ENCODE data around the gene ASPSCR1.

ASPSCR1 gene

DNA sequence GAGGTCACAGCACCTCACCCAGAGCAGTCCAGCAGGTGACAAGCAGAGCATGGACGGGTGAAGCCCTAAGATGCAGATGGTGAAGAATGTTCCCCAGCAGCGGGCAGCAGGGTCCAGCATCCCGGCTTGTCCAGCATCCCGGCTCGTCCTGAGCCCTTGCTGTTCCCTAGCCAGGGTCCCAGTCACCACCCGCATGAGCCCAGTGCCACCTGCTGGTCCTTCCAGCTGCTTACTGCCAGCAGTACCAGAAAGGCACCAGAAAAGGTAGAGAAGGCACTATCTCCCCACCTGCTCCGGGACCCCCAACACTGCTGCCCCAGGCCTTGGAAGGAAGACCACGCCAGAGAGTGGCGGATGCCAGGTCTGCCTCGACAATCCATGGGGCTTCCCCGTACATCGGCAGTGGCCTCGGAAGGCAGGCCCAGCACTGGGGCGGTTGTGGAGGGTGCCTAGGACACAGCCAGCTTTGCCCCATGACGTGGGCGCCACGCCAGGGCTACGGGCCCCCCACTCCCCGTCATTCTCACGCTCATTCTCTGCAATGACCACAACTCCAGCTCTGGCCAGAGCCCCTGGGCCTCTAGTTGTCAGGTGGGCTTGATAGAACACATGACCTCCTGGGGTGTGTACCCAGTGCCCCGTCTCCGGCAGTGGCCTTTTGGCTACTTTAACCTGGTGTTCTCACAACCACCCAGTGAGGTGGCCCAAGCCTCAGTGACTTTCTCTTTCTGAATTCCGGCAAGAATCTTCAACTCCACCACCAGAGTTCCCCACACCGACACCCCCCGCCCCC is 43.9 kb downstream of the ASPSCR1 start:
- in situ Hi-C loops (cut with MboI; ENCODE audit: low sequenced_read_pairs) = no loop called here

DNA sequence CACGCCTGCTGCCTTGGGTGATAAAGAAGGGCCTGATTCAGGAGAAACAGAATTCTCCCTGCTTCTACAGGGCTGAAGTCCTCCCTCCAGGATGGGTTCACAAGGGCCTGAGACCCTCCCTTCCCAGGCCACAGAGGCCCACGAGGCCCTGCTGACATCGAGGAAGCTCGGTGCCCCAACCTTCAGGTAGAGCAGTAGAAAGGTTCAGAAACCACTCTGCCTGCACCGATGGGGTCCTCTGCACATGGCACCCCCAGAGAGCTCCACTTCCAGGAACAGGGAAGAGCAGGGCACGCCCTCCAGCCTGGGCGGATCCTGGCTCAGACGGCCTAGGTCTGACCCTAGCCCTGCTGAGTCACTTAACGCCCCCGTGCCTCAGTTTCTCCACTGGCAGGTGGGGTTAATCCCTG is 44.5 kb downstream of the ASPSCR1 start:
- in situ Hi-C loops (cut with MboI; ENCODE audit: low sequenced_read_pairs) = no loop called here

DNA sequence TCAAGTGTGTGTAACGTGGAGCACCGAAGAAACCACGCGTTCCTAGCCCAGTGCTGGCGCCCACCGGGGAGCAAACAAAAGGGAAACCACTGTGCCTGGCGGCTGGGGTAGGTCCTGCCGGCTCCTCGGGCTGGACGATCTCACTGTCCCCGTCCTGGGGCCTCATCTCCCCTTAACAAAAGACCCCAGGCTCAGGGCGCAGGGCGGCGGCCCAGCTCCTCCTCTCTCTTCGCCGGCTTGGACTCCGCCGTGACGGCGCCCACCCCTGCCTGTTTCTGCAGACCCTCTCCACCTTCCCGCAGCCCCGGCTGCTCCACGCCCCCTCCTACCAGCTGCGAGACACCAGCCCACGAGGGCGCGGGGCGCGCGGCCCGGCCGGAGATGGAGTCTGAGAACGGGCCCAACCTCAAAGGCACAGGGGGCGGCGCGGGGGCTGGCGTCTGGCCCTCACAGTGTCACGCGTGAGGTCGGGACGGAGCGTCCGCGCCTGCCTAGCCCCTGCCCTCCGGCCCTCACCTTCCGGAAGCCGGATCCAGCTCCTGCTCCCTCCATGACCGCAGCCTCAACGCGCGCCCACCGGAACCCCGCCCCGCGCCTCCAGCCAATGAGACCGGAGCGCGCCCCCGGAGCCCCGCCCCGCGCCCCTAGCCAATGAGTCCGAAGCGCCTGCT is 45.0 kb downstream of the ASPSCR1 start, which contains the start of gene CENPX:
TSS of gene CENPX (minus strand) at position 569 of the 671 bp plus-strand sequence. CDS start at position 552, 17 bp downstream.
- in situ Hi-C loops (cut with MboI; ENCODE audit: low sequenced_read_pairs) = no loop called here

DNA sequence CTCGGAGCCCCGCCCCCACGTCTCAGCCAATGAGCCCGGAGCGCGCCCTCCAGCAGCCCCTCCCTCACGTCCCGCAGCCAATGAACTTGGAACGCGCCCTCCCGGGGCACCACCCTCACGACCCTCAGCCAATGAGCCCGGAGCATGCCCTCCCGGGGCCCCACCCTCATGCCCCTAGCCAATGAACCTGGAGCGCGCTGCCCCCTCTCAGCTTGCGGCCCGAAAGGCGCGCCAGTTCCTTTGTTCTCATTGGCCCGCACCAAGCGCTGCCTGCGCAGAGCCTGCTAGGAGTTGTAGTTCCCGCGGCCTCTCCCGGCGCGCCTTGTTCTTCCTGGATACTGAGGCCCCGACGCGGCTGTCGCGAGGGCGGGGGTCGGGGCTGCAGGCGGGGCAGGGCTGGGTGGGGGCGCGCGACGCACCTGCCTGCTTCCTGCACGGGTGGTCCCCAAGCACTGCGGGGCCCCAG is 45.6 kb downstream of the ASPSCR1 start, which contains the start of gene LRRC45:
TSS of gene LRRC45 (plus strand) at position 325 of the 466 bp plus-strand sequence. CDS start 339 bp downstream, outside the sequence.
- in situ Hi-C loops (cut with MboI; ENCODE audit: low sequenced_read_pairs) = no loop called here

DNA sequence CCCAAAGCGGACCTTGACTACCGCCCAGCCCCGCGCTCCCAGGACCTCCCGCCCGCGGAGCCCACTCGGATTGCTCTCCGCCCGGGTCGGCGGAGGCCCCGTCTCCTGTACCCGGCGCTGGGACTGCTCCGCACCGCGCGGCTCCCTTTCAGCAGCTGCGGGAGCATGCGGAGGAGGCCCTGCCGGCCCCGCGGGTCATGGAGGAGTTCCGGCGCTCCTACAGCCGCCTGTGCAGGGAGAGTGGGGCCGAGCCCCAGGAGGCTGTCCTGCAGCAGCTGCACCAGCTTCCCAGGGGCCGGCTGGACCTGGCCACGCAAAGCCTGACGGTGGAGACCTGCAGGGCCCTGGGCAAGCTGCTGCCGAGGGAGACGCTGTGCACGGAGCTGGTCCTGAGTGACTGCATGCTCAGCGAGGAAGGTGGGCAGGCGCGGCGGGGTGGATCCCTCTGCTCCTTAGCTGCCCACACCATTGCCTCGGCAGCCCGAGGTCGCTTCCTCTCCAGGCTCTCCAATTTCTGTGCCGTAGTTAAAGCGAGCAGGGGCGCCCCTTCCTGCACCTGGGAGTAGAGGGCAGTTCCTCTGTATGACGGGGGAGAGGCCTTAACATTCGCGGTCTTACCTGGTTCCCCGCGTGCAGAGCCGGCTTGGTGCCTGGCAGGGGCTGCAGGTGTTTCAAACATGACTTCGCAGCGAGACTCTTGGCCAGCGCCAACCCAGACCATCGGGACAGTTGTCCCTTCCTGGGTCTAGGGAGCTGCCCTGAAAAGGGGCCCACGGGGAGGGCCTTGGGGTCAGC is 46.2 kb downstream of the ASPSCR1 start:
- in situ Hi-C loops (cut with MboI; ENCODE audit: low sequenced_read_pairs) = no loop called here

DNA sequence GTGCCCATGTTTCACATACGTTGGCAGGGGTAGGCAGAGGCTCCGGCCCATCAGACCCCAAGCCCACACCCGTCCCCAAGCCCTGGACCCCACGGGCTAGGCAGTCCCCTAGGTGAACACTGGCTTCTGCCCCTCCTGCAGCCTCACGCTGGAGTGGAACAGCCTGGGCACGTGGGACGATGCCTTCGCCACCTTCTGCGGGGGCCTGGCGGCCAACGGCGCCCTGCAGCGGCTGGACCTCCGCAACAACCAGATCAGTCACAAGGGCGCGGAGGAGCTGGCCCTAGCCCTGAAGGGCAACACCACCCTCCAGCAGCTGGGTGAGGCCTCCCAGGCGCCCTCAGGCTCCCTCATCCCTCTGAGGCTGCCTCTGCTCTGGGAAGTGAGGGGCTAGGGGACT is 47.4 kb downstream of the ASPSCR1 start:
- in situ Hi-C loops (cut with MboI; ENCODE audit: low sequenced_read_pairs) = loop anchor here (25.0 kb wide), 1 partner anchor 137 kb away; no protein-coding TSS in a partner anchor

DNA sequence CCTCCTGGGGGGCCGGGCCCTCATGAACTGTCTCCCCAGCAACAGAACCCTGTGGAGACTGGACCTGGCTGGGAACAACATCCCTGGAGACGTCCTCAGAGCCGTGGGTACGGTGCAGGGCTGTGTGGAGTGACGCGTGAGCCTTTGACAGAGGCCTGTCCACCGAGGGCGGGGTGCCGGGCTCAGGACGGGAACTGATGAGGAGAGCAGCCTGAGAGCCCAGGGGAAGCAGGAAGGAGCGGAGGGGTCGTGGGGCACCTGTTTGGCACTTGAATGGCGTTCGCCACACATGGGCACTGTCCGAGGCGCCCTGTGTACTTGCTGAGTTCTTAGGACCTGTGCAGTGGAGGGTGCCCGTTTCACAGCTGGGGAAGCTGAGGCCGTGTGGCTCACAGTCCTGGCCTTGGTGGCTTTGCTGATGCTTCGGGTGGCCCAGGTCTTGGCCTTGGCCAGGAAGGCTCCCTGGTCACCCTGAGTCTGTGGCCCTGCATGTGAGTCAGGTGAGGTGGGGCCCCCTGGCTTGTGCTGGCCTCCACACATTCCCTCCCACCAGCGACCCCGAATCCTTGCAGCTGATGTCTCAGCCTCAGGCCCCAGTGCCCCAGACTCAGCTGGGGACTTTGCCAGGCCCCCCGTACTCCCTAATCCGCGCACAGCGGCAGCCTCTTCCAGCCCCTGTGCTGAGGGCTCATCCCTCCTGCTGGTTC is 48.1 kb downstream of the ASPSCR1 start:
- in situ Hi-C loops (cut with MboI; ENCODE audit: low sequenced_read_pairs) = loop anchor here (25.0 kb wide), 1 partner anchor 137 kb away; no protein-coding TSS in a partner anchor

DNA sequence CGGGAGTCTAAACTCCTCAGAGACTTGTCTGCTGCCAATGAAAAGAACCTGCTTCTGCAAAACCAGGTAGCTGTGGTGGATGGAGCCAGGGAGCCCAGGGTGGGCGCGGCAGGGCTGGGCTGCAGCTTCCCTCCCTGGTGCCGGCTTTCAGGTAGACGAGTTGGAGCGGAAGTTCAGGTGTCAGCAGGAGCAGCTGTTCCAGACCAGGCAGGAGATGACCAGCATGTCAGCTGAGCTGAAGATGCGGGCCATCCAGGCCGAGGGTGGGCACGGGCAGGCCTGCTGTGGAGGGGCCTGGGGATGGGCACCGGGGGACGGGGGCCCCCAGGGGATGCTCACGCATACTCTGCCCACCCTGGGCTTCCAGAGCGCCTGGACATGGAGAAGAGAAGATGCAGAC is 50.8 kb downstream of the ASPSCR1 start:
- in situ Hi-C loops (cut with MboI; ENCODE audit: low sequenced_read_pairs) = loop anchor here (25.0 kb wide), 1 partner anchor 134 kb away; no protein-coding TSS in a partner anchor

DNA sequence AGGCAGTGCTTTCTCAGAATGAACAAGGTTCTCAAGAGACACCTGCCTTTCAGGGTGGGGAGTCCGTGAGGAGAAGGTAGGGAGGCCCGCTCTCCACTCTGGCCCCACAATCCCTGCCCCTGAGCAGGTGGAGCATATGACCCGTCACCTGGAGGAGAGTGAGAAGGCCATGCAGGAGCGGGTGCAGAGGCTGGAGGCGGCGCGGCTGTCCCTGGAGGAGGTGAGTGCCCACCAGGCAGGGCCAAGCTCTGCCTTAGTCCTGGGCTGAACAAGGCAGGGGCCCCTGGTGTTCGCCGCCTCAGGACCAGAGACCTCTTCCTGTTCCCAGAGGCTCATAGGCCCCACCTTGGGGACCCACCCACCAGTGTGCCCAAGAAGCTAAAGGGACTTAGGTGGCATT is 51.5 kb downstream of the ASPSCR1 start:
- in situ Hi-C loops (cut with MboI; ENCODE audit: low sequenced_read_pairs) = loop anchor here (25.0 kb wide), 1 partner anchor 133 kb away; no protein-coding TSS in a partner anchor

DNA sequence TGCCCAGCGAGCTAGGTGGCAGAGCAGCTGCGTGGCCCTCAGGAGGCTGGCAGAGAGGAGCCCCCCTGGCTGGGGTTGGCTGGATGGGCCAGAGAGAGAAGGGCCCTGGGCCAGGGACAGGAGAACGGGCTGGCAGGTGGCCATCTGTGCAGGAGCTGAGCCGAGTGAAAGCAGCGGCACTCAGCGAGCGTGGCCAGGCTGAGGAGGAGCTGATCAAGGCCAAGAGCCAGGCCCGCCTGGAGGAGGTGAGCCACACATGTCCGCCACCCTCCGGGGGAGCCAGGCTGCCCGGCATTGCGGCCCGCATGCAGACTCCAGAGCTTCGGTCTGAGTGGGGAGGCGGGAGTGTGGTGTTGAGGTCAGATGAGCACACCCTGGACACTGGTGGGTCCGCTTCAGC is 52.0 kb downstream of the ASPSCR1 start:
- in situ Hi-C loops (cut with MboI; ENCODE audit: low sequenced_read_pairs) = loop anchor here (25.0 kb wide), 1 partner anchor 133 kb away; no protein-coding TSS in a partner anchor

DNA sequence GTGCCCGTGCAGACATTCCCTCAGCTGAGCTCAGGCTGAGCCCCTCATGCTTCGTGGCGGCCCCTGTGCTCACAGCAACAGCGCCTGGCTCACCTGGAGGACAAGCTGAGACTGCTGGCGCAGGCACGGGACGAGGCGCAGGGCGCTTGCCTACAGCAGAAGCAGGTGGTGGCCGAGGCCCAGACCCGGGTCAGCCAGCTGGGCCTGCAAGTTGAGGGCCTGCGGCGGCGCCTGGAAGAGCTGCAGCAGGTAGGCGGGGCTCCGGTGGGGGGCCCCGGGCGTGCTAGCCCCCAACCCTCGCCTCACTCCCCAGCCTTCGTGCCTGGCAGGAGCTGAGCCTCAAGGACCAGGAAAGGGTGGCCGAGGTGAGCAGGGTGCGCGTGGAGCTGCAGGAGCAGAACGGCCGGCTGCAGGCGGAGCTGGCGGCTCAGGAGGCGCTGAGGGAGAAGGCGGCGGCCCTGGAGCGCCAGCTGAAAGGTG is 52.6 kb downstream of the ASPSCR1 start:
- in situ Hi-C loops (cut with MboI; ENCODE audit: low sequenced_read_pairs) = loop anchor here (25.0 kb wide), 1 partner anchor 132 kb away; no protein-coding TSS in a partner anchor

DNA sequence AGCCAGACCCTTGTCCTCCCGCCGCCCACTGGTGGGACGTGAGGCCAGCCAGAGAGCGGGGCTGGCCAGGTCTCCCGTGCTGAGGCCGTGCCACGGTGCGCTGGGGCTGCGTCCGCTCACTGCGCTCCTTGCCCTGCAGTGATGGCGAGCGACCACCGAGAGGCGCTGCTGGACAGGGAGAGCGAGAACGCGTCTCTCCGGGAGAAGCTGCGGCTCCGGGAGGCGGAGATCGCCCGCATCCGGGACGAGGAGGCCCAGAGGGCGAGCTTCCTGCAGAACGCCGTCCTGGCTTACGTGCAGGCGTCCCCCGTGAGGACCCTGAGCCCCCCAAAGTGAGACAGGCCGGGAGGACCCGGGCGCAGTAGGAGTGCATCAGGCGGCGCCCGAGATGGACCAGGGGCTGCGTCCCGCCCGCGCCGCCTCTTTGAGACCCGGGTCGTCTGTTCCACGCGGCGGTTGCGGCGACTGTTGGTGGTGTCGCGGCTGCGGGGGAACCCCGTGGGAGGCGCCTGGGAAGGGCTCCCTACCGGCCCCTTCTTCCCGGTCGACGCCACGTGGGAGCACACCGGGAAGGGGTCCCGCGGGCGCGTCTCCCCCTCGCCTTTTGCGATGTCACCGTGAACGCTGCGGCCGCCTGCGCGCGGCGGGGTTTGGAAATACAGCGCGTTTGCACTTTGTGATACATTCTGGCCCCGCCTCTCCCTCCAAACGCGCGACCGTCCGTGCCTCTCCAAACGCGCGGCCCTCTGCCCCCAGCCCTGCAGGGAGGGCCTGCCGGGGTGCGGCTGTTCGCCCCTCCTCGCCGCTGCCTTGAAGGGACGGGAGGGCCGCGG is 53.3 kb downstream of the ASPSCR1 start:
- in situ Hi-C loops (cut with MboI; ENCODE audit: low sequenced_read_pairs) = loop anchor here (25.0 kb wide), 1 partner anchor 132 kb away; no protein-coding TSS in a partner anchor

DNA sequence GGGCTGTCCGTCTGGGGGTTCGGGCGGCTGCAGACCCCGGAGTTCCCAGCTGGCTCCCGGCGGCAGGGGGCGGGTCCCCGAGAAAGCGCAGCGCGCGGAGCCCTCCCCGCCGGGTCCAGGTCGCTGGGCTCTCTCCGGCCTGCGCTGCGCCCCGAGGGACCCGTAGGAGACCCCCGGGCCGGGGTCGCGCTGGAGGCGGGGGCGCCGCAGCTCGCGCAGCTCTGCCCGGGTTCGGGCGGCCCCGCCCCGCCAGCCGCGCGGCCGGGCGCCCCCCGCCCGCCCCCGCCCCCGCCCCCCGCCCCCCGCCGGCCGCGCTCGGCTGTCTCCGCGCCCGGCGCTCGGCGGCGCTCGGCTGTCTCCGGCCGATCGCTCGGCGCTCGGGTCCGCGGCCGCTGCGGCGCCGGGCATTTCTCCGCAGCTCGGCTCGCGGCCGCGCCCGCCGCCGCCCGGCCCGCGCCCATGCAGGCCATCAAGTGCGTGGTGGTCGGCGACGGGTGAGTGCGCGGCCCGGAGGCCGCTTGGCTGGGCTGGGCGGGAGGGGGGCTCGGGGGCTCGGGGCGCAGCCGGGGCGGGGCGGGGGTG is 54.0 kb downstream of the ASPSCR1 start, which contains the start of gene RAC3:
TSS of gene RAC3 (plus strand) at position 376 of the 582 bp plus-strand sequence. CDS start at position 460, 84 bp downstream.
- in situ Hi-C loops (cut with MboI; ENCODE audit: low sequenced_read_pairs) = loop anchor here (25.0 kb wide), 1 partner anchor 131 kb away; no protein-coding TSS in a partner anchor

DNA sequence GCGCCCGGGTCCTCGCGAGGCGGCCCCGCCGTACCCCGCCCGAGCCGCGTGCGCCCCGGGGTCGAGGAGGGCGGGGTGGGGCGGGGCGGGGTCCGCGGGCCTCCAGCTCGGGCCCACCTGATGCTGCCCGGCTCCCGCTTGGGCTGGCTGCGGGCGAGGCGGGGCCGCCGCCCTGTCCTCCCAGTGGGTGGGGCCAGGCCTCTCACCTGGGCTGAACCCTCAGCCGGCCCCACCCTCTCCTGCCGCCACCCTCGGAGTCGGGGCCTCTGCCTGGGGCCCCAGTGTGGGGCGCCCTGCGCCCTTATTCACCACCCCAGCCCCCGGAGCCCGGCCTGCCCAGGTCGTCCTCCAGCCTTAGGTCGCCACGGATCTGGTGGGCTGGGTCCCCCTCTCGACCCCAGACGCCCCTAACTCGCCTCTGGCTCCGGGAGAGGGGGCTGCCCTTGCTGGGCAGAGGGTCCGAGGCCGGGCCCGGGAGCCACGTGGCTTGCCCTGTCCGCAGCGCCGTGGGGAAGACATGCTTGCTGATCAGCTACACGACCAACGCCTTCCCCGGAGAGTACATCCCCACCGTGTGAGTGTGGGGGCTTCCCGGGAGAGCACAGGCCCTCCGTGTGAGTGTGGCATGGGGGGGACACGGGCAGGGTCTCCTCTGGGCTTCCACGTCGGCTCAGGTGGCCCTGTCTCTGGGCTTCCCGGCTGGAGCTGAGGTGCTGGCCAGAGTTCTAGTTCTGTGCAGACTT is 54.6 kb downstream of the ASPSCR1 start:
- in situ Hi-C loops (cut with MboI; ENCODE audit: low sequenced_read_pairs) = loop anchor here (25.0 kb wide), 1 partner anchor 130 kb away; no protein-coding TSS in a partner anchor

DNA sequence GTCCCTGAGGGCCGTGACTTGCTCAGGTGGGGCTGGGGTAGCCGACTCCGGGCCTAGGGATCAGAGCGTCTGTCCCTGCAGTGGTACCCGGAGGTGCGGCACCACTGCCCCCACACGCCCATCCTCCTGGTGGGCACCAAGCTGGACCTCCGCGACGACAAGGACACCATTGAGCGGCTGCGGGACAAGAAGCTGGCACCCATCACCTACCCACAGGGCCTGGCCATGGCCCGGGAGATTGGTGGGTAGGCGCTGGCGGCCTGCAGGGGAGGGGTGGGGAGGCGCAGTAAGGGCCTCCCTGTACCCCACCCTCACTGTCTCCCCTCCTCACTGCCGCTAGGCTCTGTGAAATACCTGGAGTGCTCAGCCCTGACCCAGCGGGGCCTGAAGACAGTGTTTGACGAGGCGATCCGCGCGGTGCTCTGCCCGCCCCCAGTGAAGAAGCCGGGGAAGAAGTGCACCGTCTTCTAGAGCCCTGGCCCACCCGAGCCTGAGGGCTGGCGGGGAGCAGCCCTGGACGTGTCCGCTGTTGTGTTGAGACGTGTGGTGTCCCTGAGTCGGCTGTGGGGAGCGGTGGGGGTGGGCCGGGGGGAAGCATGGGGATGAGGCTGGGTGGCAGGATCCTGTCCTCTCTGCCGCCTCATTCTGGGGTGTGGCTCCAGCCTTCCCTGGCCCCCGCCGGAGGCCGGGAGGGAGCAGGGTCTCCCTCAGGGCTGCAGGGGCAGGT is 56.1 kb downstream of the ASPSCR1 start:
- in situ Hi-C loops (cut with MboI; ENCODE audit: low sequenced_read_pairs) = loop anchor here (25.0 kb wide), 1 partner anchor 129 kb away; no protein-coding TSS in a partner anchor

DNA sequence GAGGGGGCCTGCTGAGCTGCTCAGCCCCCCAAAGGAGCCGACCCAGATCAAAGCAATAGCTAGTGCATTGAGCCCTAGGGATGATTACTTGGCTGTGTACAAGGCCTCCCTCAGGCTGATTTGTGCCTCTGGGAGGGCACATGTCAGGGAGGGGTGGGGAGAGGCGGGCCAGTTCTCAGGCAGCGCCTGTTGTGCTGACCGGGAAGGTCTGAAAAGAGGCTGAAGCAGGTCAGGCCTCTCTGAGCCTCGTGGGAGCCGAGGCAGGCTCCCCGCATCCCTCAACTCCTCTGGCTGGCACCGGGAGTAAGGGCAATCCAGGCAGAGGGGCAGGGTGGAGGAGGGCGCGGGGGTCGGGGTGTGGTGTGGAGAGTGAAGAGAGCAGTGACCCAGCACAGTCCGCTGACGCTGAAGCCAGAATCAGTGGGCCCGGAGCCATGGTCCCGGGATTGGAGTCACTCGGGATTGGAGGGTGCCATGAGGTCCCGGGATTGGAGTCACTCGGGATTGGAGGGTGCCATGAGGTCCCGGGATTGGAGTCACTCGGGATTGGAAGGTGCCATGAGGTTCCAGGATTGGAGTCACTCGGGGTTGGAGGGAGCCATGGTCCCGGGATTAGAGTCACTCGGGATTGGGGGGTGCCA is 57.1 kb downstream of the ASPSCR1 start:
- in situ Hi-C loops (cut with MboI; ENCODE audit: low sequenced_read_pairs) = loop anchor here (25.0 kb wide), 1 partner anchor 128 kb away; no protein-coding TSS in a partner anchor

Data from HL-60/S4 treated with retinoic acid at 250 ng/mL for 4 days and 3 days (cell line).